IMR-90 (cell line): Measurements from ENCODE around the gene LCE1F. TPM values are rescaled to one million over a fixed set of nuclear protein-coding genes. Genes with fewer than 3 reads are reported as not detected.

ENCODE experiments used
- ATAC-seq: fragments of 200-7000 bp; cut with Tn5 transposase; 2 replicates; pipeline ENCODE4 v1.9.1; 2020; ENCODE audit warnings: low read depth, mild to moderate bottlenecking, moderate library complexity
- BruUV-seq: library from RNA; stranded (reverse); fragments of 400-500 nt; replicated peaks from 2 replicates; lab custom pipeline; 2021; lab: Mats Ljungman, UMichigan
- CTCF ChIA-PET: fragments of 300-600 bp; formaldehyde crosslinking; extraction: SDS; loops from one replicate; lab custom pipeline; 2021; ENCODE audit warnings: antibody characterized with exemption; lab: Yijun Ruan, JAX
- POLR2A ChIA-PET: fragments of 300-600 bp; sonication (Branson Sonifier 250); formaldehyde crosslinking; loops from one replicate; lab custom pipeline; 2022; ENCODE audit warnings: antibody characterized with exemption; ENCODE audit not compliant: unreplicated experiment; lab: Charles Lee
- DNase-seq: peaks from one replicate; pipeline ENCODE4 v3.0.0; 2013
- H2AFZ ChIP-seq: replicated peaks from 2 replicates; pipeline ENCODE3; 2013; ENCODE audit warnings: low read length, mild to moderate bottlenecking; ENCODE audit not compliant: poor library complexity
- H2AK5ac ChIP-seq: 2 replicates; pipeline ENCODE4 v1.6.1; 2013; ENCODE audit warnings: low read depth, low read length, inconsistent platforms
- H2AK9ac ChIP-seq: replicated peaks from 2 replicates; pipeline ENCODE3; 2013; ENCODE audit warnings: mild to moderate bottlenecking, low read depth, low read length, moderate library complexity; ENCODE audit not compliant: poor library complexity
- H2BK120ac ChIP-seq: 2 replicates; pipeline ENCODE4 v1.6.1; 2013; ENCODE audit warnings: low read depth, low read length, inconsistent platforms
- H2BK15ac ChIP-seq: 3 replicates; pipeline ENCODE4 v1.6.1; 2013; ENCODE audit warnings: low read depth, low read length, inconsistent platforms
- H2BK20ac ChIP-seq: 2 replicates; pipeline ENCODE4 v1.6.1; 2013; ENCODE audit warnings: low read depth, mild to moderate bottlenecking, inconsistent platforms, low read length, moderate library complexity
- H2BK5ac ChIP-seq: 2 replicates; pipeline ENCODE4 v1.6.1; 2013; ENCODE audit warnings: mild to moderate bottlenecking, low read depth, low read length, inconsistent platforms; ENCODE audit not compliant: poor library complexity, severe bottlenecking
- H3K14ac ChIP-seq: replicated peaks from 2 replicates; pipeline ENCODE4 v1.6.1; 2013; ENCODE audit warnings: low read depth, low read length, inconsistent platforms
- H3K18ac ChIP-seq: 2 replicates; pipeline ENCODE4 v1.6.1; 2013; ENCODE audit warnings: low read depth, low read length, control low read depth
- H3K23ac ChIP-seq: 2 replicates; pipeline ENCODE4 v1.6.1; 2013; ENCODE audit warnings: low read depth, low read length, inconsistent platforms
- H3K27ac ChIP-seq: 2 replicates; pipeline ENCODE4 v1.5.1; 2013; ENCODE audit warnings: mild to moderate bottlenecking, control low read depth, low read length; ENCODE audit not compliant: insufficient read depth
- H3K27me3 ChIP-seq: 2 replicates; pipeline ENCODE4 v1.6.1; 2013; ENCODE audit warnings: low read length; ENCODE audit not compliant: control insufficient read depth, insufficient read depth
- H3K36me3 ChIP-seq: 2 replicates; pipeline ENCODE4 v1.6.1; 2013; ENCODE audit warnings: low read length, mixed read lengths; ENCODE audit not compliant: control insufficient read depth, insufficient read depth
- H3K4ac ChIP-seq: 2 replicates; pipeline ENCODE4 v1.6.1; 2013; ENCODE audit warnings: low read depth, low read length, inconsistent platforms
- H3K4me1 ChIP-seq: 2 replicates; pipeline ENCODE4 v1.6.1; 2013; ENCODE audit warnings: low read length, mixed read lengths; ENCODE audit not compliant: control insufficient read depth, insufficient read depth
- H3K4me2 ChIP-seq: 2 replicates; pipeline ENCODE4 v1.6.1; 2013; ENCODE audit warnings: low read depth, mild to moderate bottlenecking, control low read depth, low read length, moderate library complexity
- H3K4me3 ChIP-seq: 2 replicates; pipeline ENCODE4 v1.5.1; 2013; ENCODE audit warnings: low read depth, mild to moderate bottlenecking, control low read depth, low read length, moderate library complexity; ENCODE audit not compliant: insufficient read depth
- H3K56ac ChIP-seq: 2 replicates; pipeline ENCODE4 v1.6.1; 2013; ENCODE audit warnings: low read length, inconsistent platforms; ENCODE audit not compliant: insufficient read depth; ENCODE audit errors: extremely low read depth
- H3K79me1 ChIP-seq, 2 experiments: 2 replicates each; pipeline ENCODE4 v1.6.1; 2013; ENCODE audit warnings: low read length in 2 of 2, inconsistent platforms in 1 of 2, low read depth in 1 of 2
- H3K9ac ChIP-seq: 2 replicates; pipeline ENCODE4 v1.6.1; 2013; ENCODE audit warnings: low read depth, low read length, control low read depth
- H3K9me1 ChIP-seq: 2 replicates; pipeline ENCODE4 v1.6.1; 2013; ENCODE audit warnings: low read length, inconsistent platforms; ENCODE audit not compliant: insufficient read depth
- H3K9me3 ChIP-seq: 2 replicates; pipeline ENCODE4 v1.6.1; 2013; ENCODE audit warnings: low read length; ENCODE audit not compliant: control insufficient read depth, insufficient read depth
- H4K20me1 ChIP-seq: 2 replicates; pipeline ENCODE4 v1.6.1; 2013; ENCODE audit warnings: low read length, inconsistent platforms; ENCODE audit not compliant: insufficient read depth
- H4K5ac ChIP-seq: 2 replicates; pipeline ENCODE4 v1.6.1; 2013; ENCODE audit warnings: mild to moderate bottlenecking, low read depth, low read length, control low read depth
- H4K8ac ChIP-seq, 2 experiments: 2 replicates each; pipeline ENCODE4 v1.6.1; 2013; ENCODE audit warnings: low read depth in 2 of 2, low read length in 2 of 2, control low read depth in 1 of 2, inconsistent platforms in 1 of 2
- H4K91ac ChIP-seq: 2 replicates; pipeline ENCODE4 v1.6.1; 2013; ENCODE audit warnings: low read depth, low read length, inconsistent platforms; ENCODE audit not compliant: insufficient read depth
- FOS ChIP-seq: fragments of 150-350 bp; IDR thresholded peaks from 2 replicates; pipeline ENCODE4 v1.6.1; 2016; ENCODE audit warnings: low read depth, low read length
- MXI1 ChIP-seq: IDR thresholded peaks from 2 replicates; pipeline ENCODE4 v1.6.1; 2012; ENCODE audit warnings: low read depth, mild to moderate bottlenecking, low read length, moderate library complexity, borderline replicate concordance
- POLR2A ChIP-seq: IDR thresholded peaks from 2 replicates; pipeline ENCODE4 v1.6.1; 2012; ENCODE audit warnings: mild to moderate bottlenecking, low read depth, low read length
- RFX5 ChIP-seq: IDR thresholded peaks from 2 replicates; pipeline ENCODE4 v1.8.0; 2012; ENCODE audit warnings: low read depth, mild to moderate bottlenecking, low read length, moderate library complexity
- USF2 ChIP-seq: fragments of 150-350 bp; IDR thresholded peaks from 2 replicates; pipeline ENCODE4 v1.6.1; 2017; ENCODE audit warnings: mild to moderate bottlenecking, antibody characterized with exemption, low read length, low read depth
- WGBS, 2 experiments: methylation state at CpG; one replicate each; pipeline versions ENCODE4 v1.1.5 to v1.1.7; 2013; ENCODE audit warnings: missing lambda C conversion rate in 2 of 2; ENCODE audit not compliant: insufficient read length in 1 of 2; ENCODE audit errors: extremely low coverage in 2 of 2; 5-methylcytosine and 5-hydroxymethylcytosine counted together
- dilution Hi-C: fragments of 300-500 bp; cut with HindIII; formaldehyde crosslinking; loops from one replicate; pipeline ENCODE4 v1.14.3; 2018; ENCODE audit warnings: low sequenced_read_pairs; ENCODE audit not compliant: unreplicated experiment
- in situ Hi-C: fragments of 300-500 bp; cut with MboI; formaldehyde crosslinking; loops from 3 replicates; pipeline ENCODE4 v1.14.3; 2019; ENCODE audit warnings: low sequenced_read_pairs, inconsistent platforms, mixed read lengths
- intact Hi-C: fragments of 100-400 bp; cut with micrococcal nuclease; formaldehyde crosslinking; loops from 2 replicates; pipeline ENCODE4 v1.10.0; 2022
- polyA plus RNA-seq, 3 experiments: library from polyadenylated mRNA; depleted of rRNA; stranded (reverse); fragments of >200 nt; gene quantifications; 2 replicates each; pipeline ENCODE4 v1.2.3, GENCODE V29; 2012; ENCODE audit warnings: low replicate concordance in 1 of 3
- total RNA-seq: library from RNA; depleted of rRNA; stranded (reverse); fragments of >200 nt; gene quantifications from 2 replicates; pipeline ENCODE4 v1.2.3, GENCODE V29; 2012

The LCE1F gene
- total and polyA plus RNA-seq, 2 of the 4 experiments (the other 2 are of a cell fraction): not detected

GRCh38 chr1:152758636-152759035 is 16.3 kb upstream of the LCE1F start:
- no peak overlapping the region for H3K18ac ChIP-seq
- in situ Hi-C loops: no loop called here
- no peaks in the 10 kb centered on the region for H3K9me1 ChIP-seq
- H3K79me1 ChIP-seq: no peaks in the 10 kb centered on the region
- intact Hi-C loops: no loop called here
- no peaks in the 10 kb centered on the region for H3K4me1 ChIP-seq
- H4K91ac ChIP-seq: no peak overlapping the region
- no peak overlapping the region for H2BK120ac ChIP-seq
- H2AK5ac ChIP-seq: no peak overlapping the region
- no peak overlapping the region for H4K5ac ChIP-seq
- POLR2A ChIA-PET: no interaction called here
- no peak overlapping the region for H2BK15ac ChIP-seq
- no peak overlapping the region for H3K27ac ChIP-seq
- no peak overlapping the region for H2AFZ ChIP-seq
- H2BK5ac ChIP-seq: no peak overlapping the region
- H2AK9ac ChIP-seq: no peak overlapping the region
- H3K27me3 ChIP-seq: no peaks in the 10 kb centered on the region
- DNase-seq (no peak), ATAC-seq (no peak)
- no peak overlapping the region for H4K8ac ChIP-seq
- no peak overlapping the region for H3K14ac ChIP-seq
- H4K20me1 ChIP-seq: no peaks in the 10 kb centered on the region
- no peak overlapping the region for H3K56ac ChIP-seq
- TF ChIP-seq RFX5: no peak
- no peak for TF ChIP-seq POLR2A
- TF ChIP-seq FOS: no peak
- no peak for TF ChIP-seq USF2
- TF ChIP-seq MXI1: no peak
- no peaks in the 10 kb centered on the region; the same call in 1 of the 2 replicates for H3K9me3 ChIP-seq
- no peak overlapping the region for H3K4me2 ChIP-seq
- no CpG with 5 or more reads among the region's 4 CpGs for WGBS, 2 experiments
- no peaks in the 10 kb centered on the region for H3K36me3 ChIP-seq
- no peak overlapping the region for H3K9ac ChIP-seq
- dilution Hi-C loops: no loop called here
- no peak overlapping the region for H3K4ac ChIP-seq
- no peak overlapping the region for H2BK20ac ChIP-seq
- no TSS peak for BruUV-seq
- CTCF ChIA-PET: no interaction called here
- H3K23ac ChIP-seq: no peak overlapping the region
- H3K4me3 ChIP-seq: no peak overlapping the region
